Measurements from ENCODE around the gene USP15.
"Not testable (repeated sequence)": the region's sequence is repeated elsewhere in the genome, so short reads cannot be mapped to it uniquely, and the experiment has no call there.

USP15 gene

DNA sequence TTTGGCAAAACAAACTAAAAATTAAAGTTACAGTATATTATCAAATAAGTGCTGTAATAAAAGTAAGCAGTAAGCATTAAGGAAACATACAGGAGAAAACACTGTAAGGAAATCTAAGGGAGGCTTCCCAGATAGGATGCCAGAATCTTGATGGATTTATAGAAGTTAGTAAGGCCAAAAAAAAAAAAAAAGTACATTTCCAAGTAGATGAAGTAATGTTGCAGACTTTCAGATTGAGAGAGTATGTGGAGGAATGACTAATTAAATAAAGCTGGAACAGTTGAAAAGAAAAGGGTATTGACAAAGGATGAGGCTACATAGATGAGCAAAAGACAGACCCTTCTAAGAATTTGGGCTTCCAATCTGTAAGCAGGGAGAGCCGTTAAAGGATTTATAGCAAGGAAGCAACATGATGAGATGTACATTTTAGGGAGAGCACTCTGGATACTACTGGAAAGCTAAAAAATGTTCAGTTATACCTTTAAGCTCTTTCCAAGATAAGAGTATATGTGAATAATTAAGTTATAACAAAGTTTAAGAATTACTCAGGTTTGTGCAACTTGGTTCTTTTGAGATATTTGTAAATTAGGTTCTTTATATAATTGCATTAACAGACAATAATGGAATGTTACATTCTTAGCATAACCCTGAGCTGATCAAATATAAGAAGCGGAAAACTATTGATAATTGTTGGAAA, 119.0 kb downstream of the USP15 start:
- no peak for DNase-seq

DNA sequence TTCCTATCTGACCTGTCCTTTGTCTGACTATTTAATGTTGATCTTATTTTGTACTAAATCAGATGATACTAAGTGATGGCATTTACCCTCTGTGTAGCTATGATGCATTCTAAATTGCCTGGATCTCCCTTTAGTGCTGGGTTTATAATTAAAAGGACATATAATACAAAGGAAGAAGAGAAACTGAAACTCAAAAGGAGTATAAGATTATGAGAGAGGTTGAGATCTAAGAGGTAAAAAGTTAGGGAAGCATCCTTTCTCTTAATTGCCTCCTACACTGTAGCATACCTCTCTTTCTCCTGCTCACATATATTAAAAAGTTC, 119.5 kb downstream of the USP15 start:
- no peak for DNase-seq

DNA sequence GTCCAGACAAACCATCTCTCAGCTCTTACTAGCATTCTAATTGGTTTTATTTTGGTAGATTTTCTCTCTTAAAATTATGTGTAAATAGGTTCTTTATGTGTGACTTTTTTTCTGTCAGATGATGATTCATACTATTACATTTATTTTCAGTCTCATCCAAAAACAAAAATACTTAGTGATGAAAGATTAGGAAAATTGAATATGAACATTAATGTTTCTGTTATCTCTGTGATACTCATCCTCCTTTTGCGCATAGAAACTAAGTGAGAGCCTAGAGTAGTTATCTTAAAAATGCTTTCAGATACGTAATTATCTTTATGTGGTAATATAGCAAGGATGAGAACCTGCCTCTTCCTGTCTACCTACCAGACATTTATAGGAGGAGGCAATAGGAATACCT, 122.3 kb downstream of the USP15 start:
- DNase-seq: no peak

DNA sequence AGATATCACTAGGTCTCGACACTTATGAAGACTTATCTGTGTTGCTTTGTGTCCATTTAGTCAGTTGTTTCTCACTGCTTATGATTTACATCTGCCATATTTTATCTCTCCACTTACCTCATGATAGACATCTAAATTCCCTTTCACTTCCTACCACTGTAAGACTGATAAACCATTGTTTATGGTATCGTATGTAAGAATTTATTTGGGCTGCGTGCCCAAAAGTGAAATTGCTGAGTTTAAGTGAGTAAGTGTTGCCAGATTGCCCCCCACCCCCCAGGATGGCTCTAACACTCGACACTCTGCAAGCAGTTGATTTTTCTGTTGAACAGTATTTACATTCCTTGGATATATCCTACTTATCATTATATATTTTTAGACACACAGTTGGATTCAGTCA, 136.5 kb downstream of the USP15 start:
- DNase-seq: no peak

DNA sequence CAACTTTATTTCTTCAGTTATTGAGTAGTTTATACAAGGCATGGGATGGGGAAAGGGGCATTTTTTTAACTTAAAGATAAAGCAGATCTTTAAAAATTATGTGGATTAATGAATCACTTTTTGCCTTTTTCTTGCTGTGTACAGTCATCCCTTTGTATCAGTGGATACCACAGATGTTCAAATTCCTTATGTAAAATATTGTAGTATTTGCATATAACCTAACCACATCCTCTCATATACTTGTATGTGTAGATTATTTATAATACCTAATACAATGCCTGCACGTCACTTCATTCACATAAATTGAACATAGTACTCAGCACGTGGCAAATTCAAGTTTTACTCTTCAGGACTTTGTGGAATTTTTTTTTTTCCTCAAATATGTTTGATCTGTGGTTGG, 139.9 kb downstream of the USP15 start:
- DNase-seq: no peak

DNA sequence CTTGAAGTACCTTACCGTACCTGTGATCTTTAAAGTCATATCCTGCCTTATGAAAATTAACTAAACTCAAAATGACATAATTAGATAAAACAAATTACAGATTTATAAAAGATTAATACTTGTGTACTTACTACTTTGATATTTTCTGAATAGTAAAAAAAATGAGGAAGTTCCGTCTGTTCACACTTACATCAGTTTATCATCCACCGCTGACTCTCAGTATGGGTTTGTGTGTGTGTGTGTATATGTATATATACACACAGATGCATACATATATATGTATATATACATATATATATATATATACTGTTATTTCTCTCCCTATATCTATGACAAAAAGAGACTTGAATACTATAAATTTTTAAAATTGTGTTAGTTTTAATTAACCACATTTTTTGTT, 141.4 kb downstream of the USP15 start:
- DNase-seq: no peak

DNA sequence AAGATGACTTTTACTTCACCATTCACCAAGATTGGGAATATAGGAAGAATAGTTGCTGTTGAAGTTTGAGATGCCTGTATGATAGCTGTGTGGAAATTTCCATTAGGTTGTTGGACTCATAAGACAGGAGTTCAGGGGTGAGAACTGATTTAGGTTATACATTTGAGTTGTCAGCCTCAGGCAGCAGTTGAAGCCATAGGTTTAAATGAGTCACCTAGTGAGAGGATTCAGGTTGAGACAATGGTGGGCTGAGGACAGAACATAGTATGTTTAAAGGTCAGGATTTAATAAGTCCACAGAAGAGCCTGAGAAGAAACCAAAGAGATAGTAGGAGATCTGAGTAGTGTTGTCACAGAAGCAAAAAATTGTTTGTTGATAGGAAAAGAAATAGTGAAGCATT, 142.8 kb downstream of the USP15 start:
- DNase-seq: no peak

DNA sequence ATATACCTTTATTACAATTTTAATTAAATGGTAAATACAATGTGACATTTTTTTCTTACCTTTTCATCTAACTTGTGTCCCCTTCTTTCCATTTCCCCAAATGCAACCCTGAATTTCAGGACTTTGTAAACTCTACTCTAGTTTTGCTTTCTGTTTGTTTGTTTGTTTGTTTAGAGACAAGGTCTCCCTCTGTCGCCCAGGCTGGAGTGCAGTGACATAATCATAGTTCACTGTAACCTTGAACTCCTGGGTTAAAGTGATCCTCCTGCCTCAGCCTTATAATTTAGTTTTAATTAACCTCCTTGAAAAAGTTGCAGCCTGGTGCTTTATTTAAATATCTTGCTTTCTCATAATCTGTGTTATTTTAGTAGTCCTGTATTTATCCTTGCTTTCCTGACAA, 147.4 kb downstream of the USP15 start:
- DNase-seq: no peak

DNA sequence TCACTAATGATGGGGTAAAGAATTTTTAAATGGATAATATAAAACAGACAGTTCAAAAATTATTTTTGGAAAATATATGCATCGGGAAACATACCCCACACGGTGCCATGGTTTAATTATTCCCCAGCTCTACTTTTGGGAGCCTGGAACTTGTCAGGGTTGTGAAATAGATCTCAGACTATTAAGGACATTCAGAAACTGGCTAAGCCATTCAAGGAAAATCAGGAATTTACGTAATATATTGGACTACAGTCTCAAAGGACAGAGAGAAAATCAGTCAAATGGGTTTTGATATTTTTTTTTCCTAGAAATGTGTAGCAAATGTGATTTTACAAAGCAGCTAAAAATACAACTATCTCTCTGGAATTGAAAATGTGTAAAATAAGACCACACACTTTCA, 148.9 kb downstream of the USP15 start:
- DNase-seq: no peak

DNA sequence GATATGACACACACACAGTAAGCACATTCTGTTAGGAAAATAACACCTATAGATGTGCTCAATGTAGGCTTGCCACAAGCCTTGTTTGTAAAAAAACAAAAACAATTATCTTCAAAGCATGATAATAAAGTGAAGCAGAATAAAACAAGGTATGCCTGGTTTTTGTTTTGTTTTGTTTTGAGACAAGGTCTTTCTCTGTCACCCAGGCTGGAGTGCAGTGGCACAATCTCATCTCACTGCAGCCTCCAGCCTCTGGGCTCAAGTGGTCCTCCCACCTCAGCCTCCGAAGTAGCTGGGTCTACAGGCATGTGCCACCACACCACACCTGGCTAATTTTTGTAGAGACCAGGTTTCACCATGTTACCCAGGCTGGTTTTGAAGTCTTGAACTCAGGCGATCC, 154.0 kb downstream of the USP15 start:
- DNase-seq: no peak

DNA sequence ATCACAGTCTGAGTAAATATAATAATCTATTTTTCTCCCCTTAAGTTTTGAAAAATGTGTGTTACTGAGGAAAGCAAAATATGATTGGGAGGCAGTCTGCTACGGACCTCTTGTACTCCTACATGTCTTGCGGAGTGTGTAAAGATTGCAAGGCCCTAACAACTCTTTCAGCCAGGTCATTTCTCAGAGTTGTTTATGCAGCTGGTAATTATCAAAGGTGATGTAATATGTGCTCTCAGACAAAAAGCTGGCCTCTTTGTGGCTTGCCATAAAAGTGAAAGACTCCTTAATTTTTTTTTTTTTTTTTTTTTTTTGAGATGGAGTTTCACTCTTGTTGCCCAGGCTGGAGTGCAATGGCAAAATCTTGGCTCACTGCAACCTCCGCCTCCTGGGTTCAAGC, 165.9 kb downstream of the USP15 start:
- no peak for DNase-seq

DNA sequence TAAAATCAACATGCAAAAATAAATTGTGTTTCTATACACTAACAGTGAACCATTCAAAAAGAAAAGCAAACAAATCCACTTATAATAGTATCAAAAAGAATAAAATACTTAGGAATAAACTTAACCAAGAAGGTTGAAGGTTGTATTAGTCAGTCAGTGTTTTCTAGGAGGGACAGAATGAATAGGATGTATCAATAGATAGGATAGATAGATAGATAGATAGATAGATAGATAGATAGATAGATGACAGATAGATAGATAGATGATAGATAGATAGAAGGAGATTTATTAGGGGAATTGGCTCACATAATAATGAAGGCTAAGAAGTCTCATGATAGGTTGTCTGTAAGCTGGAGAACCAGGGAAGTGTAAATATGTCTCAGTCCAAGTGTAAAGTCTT, 169.3 kb downstream of the USP15 start:
- no peak for DNase-seq

DNA sequence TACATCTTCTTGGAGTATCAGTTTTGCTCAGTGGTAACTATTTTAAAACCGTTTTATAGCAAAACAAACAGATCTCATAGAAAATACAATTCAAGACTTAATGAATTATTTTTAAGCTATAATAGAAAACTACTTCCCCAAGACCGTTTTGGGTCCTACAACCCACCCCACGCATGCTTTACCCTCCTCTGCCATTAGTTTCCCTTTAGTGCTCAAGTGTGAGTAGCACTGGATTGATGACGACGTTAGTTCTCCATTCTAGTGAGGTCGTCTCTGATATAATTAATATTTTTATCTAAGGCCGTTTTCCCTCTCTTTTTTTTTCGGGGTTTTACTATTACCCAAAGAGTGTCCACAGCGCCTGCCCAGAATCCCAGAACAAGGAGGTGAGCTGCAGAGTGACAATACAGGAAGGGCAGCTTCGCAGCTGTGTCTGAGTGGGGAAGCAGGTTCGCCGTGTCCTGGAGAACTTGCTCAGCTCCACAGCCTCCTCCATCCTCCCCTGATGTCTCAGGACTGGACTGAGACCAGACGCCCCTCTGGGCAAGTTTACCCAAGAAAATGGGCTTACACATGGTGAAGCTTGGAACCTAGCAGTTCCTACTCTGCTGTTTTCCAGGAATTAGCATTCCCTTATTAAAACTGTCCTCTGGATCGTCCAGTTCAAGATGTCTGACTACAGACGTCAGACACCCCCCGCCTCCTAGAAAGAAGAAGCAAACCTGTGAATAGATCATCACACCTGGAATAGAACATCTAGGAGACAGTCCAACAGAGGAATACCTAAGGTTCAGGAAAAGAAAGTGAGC, 174.5 kb downstream of the USP15 start:
- peak; percentile 2 to 10 for DNase-seq

DNA sequence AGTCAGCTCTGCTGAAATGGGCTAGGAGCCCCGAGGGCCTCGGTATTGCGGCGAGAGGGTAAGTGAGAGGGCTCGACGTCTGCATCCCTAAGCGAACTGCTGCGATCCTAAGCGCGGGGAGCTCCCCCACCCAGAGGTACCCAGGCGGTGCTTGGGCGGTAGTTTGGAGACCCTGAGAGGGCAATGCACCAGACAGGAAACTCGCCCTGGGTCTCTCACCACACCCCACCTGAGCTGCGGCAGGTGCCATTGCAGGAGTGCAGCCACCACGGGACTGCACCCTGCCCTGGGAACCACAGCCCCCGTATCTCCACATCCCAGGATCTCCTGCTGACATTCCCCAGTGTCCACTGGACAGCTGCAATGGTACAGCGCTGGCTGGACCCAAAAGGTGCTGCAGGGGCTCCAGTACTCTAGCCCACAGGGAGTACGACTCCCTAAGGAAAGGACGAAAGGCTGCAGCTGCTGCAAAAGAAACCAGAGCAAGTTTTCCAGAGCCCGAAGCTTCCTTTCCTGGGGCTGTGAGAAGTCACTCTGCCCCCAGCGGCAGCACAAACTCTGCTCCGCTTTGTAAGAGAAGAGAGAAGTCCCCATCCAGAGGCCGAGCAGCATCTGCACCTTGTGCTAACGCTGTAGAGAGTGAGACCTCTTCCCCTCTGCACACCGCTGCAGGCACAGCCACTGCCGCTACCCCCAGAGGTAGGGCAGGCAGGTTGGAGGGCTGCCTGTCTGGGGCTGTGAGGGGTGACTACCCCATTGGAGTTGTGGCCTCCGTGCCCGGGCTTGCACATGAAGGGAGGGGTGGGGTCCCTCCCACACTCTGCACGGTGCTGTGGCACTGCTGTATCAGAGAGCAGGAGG, 175.3 kb downstream of the USP15 start:
- peak; percentile 41 to 49 for DNase-seq

DNA sequence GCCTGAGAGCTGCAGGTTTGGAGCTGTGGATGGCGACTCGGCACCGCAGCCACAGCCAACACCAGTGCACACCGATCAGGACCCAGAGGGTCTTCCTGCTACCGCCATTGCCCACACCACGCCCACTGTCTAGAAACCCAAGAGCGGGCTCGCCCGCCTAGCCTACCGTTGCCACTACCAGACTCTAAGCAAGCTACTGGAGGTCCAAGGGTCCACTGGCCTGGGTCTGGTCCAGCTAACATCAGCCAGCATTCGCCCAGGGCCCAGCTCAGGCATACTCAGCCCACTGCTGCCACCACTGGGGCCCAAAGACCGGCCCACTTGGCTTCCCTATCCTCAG, 175.9 kb downstream of the USP15 start:
- no peak for DNase-seq

DNA sequence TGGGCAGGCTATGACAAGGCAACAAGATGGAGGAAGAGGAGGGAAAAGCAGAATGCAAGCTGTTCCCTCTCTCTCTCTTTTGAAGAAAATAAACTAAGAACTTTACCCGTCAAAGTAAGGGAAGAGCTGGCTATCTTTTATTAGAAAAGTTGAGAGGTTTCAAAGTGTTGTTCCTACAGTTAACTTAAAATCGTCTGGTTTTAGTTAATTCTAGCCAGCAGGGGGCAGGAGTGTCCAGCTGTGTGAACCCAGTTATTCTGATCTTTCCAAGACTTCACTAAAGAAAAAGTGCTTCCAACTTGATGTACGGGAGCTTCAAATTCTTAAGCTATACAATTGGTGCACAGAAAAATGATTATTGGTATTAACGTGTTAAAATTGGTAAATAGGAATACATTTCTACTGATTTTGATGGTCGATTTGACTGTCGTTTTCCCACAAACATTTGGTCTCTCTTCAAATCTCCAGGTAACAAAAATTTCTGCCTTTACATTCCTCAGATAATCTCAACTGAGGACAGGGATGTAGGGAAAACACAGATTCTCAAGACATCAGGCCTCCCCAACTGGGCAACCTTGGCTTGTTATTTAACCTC, 178.0 kb downstream of the USP15 start:
- DNase-seq: peak; percentile 46 to 57

DNA sequence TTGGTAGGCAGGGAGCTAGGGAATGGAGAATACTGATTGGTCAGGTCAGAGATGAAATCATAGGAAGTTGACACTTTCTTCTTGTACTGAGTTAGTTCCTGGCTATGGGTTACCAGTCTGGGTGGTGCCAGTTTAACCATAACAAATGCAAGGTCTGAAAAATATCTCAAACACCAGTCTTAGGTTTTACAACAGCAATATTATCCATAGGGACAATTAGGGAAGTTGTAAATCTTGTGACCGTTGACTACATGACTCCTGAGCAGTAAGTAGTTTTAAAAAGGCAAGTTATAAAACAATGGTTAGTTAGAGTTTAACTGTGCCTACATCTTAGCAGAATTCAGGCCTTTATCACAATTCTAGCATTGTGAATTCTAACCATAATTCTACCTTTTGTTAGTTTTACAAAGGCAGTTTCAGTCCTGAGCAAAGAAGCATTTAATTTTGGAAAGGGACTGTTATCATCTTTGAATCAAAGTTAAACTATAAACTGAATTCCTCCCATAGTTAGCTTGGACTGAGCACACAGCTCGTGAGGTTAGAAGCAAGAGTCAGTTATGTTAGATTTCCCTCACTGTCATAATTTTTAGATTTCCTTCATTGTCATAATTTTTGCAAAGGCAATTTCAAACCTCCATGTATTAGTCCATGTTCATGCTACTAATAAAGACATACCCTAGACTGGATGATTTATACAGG, 186.7 kb downstream of the USP15 start:
- no peak for DNase-seq

DNA sequence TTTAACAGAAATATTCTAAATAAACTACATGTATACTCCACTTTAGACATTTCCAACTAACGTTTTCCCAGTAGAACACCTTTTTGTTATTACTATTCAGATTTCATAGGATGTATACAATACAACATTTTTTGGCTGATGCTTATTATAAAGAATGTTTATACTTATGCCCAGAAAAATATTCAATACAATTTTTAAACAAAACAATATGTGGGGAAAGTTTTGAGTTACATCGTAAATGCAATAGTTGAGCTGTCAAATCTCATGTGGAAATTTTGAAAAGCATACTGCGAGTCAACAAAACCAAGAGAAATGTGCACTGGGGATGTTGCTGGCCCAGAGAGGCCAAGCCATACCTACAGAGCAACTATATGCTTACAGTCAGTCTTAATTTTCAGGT, 188.2 kb downstream of the USP15 start:
- DNase-seq: no peak

DNA sequence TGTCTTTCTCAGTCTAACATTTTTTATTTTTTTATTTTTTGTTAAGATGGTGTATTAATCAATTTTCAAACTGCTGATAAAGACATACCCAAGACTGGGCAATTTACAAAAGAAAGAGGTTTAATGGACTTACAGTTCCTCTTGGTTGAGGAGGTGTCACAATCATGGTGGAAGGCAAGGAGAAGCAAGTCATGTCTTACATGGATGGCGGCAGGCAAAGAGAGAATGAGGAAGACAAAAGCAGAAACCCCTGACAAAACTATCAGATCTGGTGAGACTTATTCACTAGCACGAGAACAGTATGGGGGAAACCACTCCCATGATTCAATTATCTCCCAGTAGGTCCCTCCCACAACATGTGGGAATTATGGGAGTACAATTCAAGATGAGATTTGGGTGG, 195.2 kb downstream of the USP15 start:
- not testable (repeated sequence) for DNase-seq

DNA sequence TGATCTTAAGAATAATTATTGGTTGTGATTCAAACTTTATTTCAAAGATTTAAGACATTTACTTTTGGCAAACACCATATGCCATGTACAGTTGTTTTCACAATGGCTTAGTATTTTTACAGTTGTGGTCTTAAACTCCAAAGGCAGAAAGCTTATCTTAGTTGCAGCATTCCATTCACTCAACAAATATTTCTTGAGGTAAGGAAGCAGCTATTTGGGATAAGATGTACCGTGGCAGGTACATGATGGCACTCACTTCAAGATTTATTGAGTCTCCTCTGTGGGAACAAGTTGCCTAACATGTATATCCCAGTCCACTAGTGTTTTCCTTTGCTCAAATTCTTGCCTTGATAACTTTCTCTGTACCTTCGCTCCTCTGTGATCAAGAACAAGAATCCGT, 198.4 kb downstream of the USP15 start:
- no peak for DNase-seq

DNA sequence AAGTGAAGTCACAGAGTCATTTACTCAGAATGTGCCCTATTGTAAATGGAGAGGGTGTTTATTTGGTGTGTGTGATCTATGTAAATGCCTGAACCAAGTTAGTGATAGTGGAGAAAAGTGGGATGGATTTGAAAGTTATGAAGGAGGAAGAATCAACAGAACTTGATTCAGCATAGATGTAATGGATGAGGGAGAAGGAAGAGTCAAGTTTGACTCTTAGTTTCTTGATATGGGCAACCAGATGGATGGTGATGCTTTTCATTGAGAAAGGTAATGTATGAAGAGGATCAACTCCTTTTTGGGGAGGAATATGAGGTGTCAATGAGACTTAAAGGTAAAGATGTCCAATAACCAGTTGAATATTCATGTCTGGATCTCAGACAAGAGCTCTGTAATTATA, 199.8 kb downstream of the USP15 start:
- DNase-seq: no peak

DNA sequence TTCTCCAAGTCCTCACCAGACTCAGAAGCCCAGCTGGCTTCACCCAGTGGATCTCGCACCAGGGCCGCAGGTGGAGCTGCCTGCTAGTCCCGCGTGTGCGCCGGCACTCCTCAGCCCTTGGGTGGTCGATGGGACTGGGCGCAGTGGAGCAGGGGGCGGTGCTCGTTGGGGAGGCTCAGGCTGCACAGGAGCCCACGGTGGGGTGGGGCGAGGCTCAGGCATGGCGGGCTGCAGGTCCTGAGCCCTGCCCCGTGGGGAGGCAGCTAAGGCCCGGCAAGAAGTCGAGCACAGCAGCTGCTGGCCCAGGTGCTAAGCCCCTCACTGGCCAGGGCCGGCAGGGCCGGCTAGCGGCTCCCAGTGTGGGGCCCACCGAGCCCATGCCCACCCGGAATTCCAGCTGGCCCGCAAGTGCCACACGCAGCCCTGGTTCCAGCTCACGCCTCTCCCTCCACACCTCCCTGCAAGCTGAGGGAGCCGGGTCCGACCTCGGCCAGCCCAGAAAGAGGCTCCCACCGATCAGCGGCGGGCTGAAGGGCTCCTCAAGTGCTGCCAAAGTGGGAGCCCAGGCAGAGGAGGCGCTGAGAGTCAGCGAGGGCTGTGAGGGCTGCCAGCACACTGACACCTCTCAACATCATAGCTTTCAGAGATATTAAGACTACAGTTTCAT, 201.1 kb downstream of the USP15 start:
- DNase-seq: not testable (repeated sequence)

Measured in activated CD4-positive, alpha-beta T cell treated with anti-CD3 and anti-CD28 coated beads, Interleukin-2, amount 50 U/mL, for 48 hours (primary cell).